NB4 (cell line): ENCODE data around the gene SLC2A5.

Experiments
- MYC ChIP-seq: IDR thresholded peaks from 2 replicates; pipeline ENCODE4 v1.6.1; 2011; ENCODE audit warnings: low read depth, low read length
- POLR2A ChIP-seq: IDR thresholded peaks from 2 replicates; pipeline ENCODE4 v1.6.1; 2011; ENCODE audit warnings: mild to moderate bottlenecking; ENCODE audit not compliant: insufficient read length; ENCODE audit errors: extremely low read depth
- TF ChIP-seq, protein P1 (sequence below): IDR thresholded peaks from one replicate; pipeline ENCODE4 v1.5.1; 2012; ENCODE audit warnings: low read depth, low read length
- TF ChIP-seq, protein P2 (sequence below): IDR thresholded peaks from 2 replicates; pipeline ENCODE4 v1.6.1; 2011; ENCODE audit warnings: low read depth, low read length

DNA sequence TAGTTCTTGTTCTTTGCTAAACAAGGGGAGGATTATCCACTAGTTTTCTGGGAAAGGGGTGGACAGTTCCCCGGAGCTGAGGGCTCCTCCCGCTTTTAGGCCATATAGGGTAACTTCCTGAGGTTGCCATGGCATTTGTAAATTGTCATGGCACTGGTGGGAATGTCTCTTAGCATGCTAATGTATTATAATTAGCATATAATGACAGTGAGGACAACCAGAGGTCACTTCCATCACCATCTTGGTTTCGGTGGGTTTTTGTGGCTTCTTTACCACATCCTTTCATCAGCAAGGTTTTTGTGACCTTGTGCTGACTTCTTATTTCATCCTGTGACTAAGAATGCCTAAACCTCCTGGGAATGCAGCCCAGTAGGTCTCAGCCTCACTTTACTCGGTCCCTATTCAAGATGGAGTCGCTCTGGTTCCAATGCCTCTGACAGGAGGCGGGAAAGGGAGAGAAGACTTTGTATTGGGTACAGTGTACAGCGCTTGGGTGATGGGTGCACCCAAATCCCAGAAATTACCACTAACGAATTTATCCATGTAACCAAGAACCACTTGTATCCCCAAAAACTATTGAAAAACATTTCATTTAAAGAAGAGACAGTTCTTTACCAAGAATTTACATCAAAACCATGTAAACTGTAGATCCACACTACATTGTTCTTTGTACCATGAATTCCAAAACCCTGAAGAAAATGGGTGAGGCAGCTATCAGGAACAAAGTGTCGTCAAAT lies 8.7 kb upstream of the SLC2A5 start:
- TF ChIP-seq, protein P1, sequence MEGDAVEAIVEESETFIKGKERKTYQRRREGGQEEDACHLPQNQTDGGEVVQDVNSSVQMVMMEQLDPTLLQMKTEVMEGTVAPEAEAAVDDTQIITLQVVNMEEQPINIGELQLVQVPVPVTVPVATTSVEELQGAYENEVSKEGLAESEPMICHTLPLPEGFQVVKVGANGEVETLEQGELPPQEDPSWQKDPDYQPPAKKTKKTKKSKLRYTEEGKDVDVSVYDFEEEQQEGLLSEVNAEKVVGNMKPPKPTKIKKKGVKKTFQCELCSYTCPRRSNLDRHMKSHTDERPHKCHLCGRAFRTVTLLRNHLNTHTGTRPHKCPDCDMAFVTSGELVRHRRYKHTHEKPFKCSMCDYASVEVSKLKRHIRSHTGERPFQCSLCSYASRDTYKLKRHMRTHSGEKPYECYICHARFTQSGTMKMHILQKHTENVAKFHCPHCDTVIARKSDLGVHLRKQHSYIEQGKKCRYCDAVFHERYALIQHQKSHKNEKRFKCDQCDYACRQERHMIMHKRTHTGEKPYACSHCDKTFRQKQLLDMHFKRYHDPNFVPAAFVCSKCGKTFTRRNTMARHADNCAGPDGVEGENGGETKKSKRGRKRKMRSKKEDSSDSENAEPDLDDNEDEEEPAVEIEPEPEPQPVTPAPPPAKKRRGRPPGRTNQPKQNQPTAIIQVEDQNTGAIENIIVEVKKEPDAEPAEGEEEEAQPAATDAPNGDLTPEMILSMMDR, result no peak
- TF ChIP-seq POLR2A (no peak), MYC (no peak)
- TF ChIP-seq, protein P2, sequence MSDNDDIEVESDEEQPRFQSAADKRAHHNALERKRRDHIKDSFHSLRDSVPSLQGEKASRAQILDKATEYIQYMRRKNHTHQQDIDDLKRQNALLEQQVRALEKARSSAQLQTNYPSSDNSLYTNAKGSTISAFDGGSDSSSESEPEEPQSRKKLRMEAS, result no peak
